HEK293 (cell line): ENCODE results near the gene SLC27A2.

Experiments used
- HOXD13 ChIP-seq: sonication (generic); formaldehyde crosslinking; IDR thresholded peaks from 2 replicates; pipeline ENCODE4 v1.8.0; 2022; ENCODE audit warnings: missing genetic modification reagents, borderline replicate concordance
- ZXDB ChIP-seq: fragments of 450-650 bp; formaldehyde crosslinking; IDR thresholded peaks from 2 replicates; pipeline ENCODE4 v1.5.1; 2016; ENCODE audit warnings: missing biosample characterization, missing genetic modification characterization
- TF ChIP-seq, protein P1 (sequence below): fragments of 450-650 bp; formaldehyde crosslinking; IDR thresholded peaks from 2 replicates; pipeline ENCODE4 v1.5.1; 2016; ENCODE audit warnings: missing biosample characterization, missing genetic modification characterization
- TF ChIP-seq, protein P2 (sequence below): fragments of 450-650 bp; formaldehyde crosslinking; IDR thresholded peaks from 2 replicates; pipeline ENCODE4 v1.5.1; 2017; ENCODE audit warnings: missing biosample characterization, missing genetic modification characterization

DNA sequence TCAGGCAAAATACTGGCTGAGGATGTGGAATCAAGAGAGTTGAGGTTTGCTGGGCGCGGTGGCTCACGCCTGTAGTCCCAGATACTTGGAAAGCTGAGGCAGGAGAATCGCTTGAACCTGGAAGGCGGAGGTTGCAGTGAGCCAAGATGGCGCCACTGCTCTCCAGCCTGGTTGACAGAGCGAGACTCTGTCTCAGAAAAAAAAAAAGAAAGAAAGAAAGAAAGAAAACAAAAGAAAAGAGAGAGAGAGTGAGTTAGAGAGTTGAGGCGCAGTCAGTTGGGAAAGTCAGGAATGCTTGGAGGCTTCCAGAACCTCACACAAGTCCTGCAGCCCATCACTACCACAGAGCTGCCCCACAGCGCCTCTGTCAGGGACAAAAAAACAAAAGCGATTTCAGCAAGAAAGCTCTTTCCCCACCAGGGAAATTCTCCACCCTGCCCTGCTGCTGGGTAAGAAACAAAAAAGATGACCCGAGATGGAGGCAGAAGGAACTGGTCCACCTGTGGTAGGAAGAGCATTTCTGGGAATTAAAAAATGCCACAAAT lies 69.7 kb downstream of the SLC27A2 start:
- TF ChIP-seq, protein P1, sequence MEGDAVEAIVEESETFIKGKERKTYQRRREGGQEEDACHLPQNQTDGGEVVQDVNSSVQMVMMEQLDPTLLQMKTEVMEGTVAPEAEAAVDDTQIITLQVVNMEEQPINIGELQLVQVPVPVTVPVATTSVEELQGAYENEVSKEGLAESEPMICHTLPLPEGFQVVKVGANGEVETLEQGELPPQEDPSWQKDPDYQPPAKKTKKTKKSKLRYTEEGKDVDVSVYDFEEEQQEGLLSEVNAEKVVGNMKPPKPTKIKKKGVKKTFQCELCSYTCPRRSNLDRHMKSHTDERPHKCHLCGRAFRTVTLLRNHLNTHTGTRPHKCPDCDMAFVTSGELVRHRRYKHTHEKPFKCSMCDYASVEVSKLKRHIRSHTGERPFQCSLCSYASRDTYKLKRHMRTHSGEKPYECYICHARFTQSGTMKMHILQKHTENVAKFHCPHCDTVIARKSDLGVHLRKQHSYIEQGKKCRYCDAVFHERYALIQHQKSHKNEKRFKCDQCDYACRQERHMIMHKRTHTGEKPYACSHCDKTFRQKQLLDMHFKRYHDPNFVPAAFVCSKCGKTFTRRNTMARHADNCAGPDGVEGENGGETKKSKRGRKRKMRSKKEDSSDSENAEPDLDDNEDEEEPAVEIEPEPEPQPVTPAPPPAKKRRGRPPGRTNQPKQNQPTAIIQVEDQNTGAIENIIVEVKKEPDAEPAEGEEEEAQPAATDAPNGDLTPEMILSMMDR (tag by site-specific recombination) = no peak
- no peak for TF ChIP-seq ZXDB (tag by site-specific recombination)
- TF ChIP-seq, protein P2, sequence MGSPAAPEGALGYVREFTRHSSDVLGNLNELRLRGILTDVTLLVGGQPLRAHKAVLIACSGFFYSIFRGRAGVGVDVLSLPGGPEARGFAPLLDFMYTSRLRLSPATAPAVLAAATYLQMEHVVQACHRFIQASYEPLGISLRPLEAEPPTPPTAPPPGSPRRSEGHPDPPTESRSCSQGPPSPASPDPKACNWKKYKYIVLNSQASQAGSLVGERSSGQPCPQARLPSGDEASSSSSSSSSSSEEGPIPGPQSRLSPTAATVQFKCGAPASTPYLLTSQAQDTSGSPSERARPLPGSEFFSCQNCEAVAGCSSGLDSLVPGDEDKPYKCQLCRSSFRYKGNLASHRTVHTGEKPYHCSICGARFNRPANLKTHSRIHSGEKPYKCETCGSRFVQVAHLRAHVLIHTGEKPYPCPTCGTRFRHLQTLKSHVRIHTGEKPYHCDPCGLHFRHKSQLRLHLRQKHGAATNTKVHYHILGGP (tag by site-specific recombination) = no peak
- TF ChIP-seq HOXD13 (CRISPR knock-in tag) = no peak
